A549 (cell line): Measurements from ENCODE around the gene ELMO3. TPM values are rescaled to one million over a fixed set of nuclear protein-coding genes. Genes with fewer than 3 reads are reported as not detected.

Source experiments
- ATAC-seq, 2 experiments: fragments of 200-7000 bp in 1 of 2; fragments of >200 bp in 1 of 2; cut with Nextera tagmentation in 1 of 2; cut with Tn5 transposase in 1 of 2; 3 replicates each; pipeline versions ENCODE4 v1.8.0 to v1.9.1; 2018 to 2020; ENCODE audit warnings: mild to moderate bottlenecking in 1 of 2, moderate library complexity in 1 of 2
- CTCF ChIA-PET: fragments of 300-600 bp; sonication (Branson Sonifier 250); formaldehyde crosslinking; extraction: SDS; loops from one replicate; lab custom pipeline; 2021; ENCODE audit warnings: antibody characterized with exemption, inconsistent platforms; lab: Yijun Ruan, JAX
- POLR2A ChIA-PET: fragments of 350-600 bp; formaldehyde crosslinking; extraction: SDS; loops from one replicate; lab custom pipeline; 2021; ENCODE audit warnings: antibody characterized with exemption, inconsistent platforms; lab: Yijun Ruan, JAX
- DNase-seq, 2 experiments: peaks; one replicate each; pipeline versions ENCODE4 v3.0.0 to v3.0.0-alpha.2; 2011 to 2016; ENCODE audit warnings: low read depth in 1 of 2, low spot score in 1 of 2
- FAIRE-seq: peaks from 2 replicates; lab custom pipeline; 2011; peaks lifted over from hg19 to GRCh38; lab: Jason Lieb, UNC
- H3K27ac ChIP-seq, 2 experiments: fragments of >200 bp; sonication (Bioruptor Twin); formaldehyde crosslinking; 3 replicates each; pipeline ENCODE4 v1.5.1; 2016 to 2017
- H3K4me1 ChIP-seq: fragments of >200 bp; sonication (Bioruptor Twin); formaldehyde crosslinking; 3 replicates; pipeline ENCODE4 v1.6.1; 2016
- H3K4me2 ChIP-seq: fragments of >200 bp; sonication (Bioruptor Twin); formaldehyde crosslinking; 3 replicates; pipeline ENCODE4 v1.6.1; 2016
- H3K4me3 ChIP-seq: fragments of >200 bp; sonication (Bioruptor Twin); formaldehyde crosslinking; 3 replicates; pipeline ENCODE4 v1.5.1; 2016
- H3K9me3 ChIP-seq: fragments of >200 bp; sonication (Bioruptor Twin); formaldehyde crosslinking; 3 replicates; pipeline ENCODE4 v1.6.1; 2016
- CBX2 ChIP-seq: fragments of 200-600 bp; sonication (generic); IDR thresholded peaks from 2 replicates; pipeline ENCODE4 v1.6.1; 2016; ENCODE audit warnings: low read depth, mild to moderate bottlenecking, borderline replicate concordance
- CBX8 ChIP-seq: fragments of 200-600 bp; sonication (generic); IDR thresholded peaks from 2 replicates; pipeline ENCODE4 v1.6.1; 2016
- CEBPB ChIP-seq, 2 experiments: fragments of >200 bp in 1 of 2; sonication (Bioruptor Twin) in 1 of 2; formaldehyde crosslinking in 1 of 2; IDR thresholded peaks; 2 replicates each; pipeline ENCODE4 v1.6.1; 2012 to 2016
- CHD2 ChIP-seq: fragments of 150-350 bp; IDR thresholded peaks from 2 replicates; pipeline ENCODE4 v1.6.1; 2014; ENCODE audit warnings: low read length; ENCODE audit not compliant: partially characterized antibody
- CHD4 ChIP-seq: fragments of 200-600 bp; sonication (generic); IDR thresholded peaks from 2 replicates; pipeline ENCODE4 v1.6.1; 2016; ENCODE audit warnings: antibody characterized with exemption, mild to moderate bottlenecking, borderline replicate concordance
- E2F6 ChIP-seq: IDR thresholded peaks from 2 replicates; pipeline ENCODE4 v1.6.1; 2012; ENCODE audit warnings: low read depth, borderline replicate concordance
- EHF ChIP-seq: fragments of 250-450 bp; sonication (Bioruptor Pico); IDR thresholded peaks from 2 replicates; pipeline ENCODE4 v1.5.0; 2020; ENCODE audit warnings: mild to moderate bottlenecking
- ESRRA ChIP-seq: fragments of 150-350 bp; IDR thresholded peaks from 2 replicates; pipeline ENCODE4 v1.6.1; 2014; ENCODE audit warnings: mild to moderate bottlenecking, low read length, borderline replicate concordance
- FOSB ChIP-seq: fragments of 250-450 bp; sonication (Bioruptor Pico); IDR thresholded peaks from 2 replicates; pipeline ENCODE4 v1.5.0; 2020; ENCODE audit warnings: mild to moderate bottlenecking, moderate library complexity
- GATA3 ChIP-seq: IDR thresholded peaks from 2 replicates; pipeline ENCODE4 v1.6.1; 2012; ENCODE audit warnings: borderline replicate concordance
- HDAC2 ChIP-seq: fragments of 200-600 bp; sonication (generic); IDR thresholded peaks from 2 replicates; pipeline ENCODE4 v1.6.1; 2016
- HMGXB4 ChIP-seq: fragments of 250-450 bp; sonication (Bioruptor Pico); IDR thresholded peaks from 2 replicates; pipeline ENCODE4 v1.5.0; 2021; ENCODE audit warnings: mild to moderate bottlenecking, moderate library complexity, borderline replicate concordance
- HOXA7 ChIP-seq: fragments of 250-450 bp; sonication (Bioruptor Pico); IDR thresholded peaks from 2 replicates; pipeline ENCODE4 v1.5.0; 2020; ENCODE audit warnings: mild to moderate bottlenecking, moderate library complexity
- HOXB13 ChIP-seq: fragments of 250-450 bp; sonication (Bioruptor Pico); IDR thresholded peaks from 2 replicates; pipeline ENCODE4 v1.5.0; 2020; ENCODE audit warnings: low read depth, mild to moderate bottlenecking, moderate library complexity
- HOXB5 ChIP-seq: fragments of 250-450 bp; sonication (Bioruptor Pico); IDR thresholded peaks from 2 replicates; pipeline ENCODE4 v1.5.0; 2020; ENCODE audit warnings: mild to moderate bottlenecking, moderate library complexity
- JUN ChIP-seq, 2 experiments: fragments of >200 bp; sonication (Bioruptor Twin); formaldehyde crosslinking; IDR thresholded peaks; 2 replicates in 1 of 2; 3 replicates in 1 of 2; pipeline ENCODE4 v1.6.1; 2016 to 2017
- KDM1A ChIP-seq: fragments of 200-600 bp; sonication (generic); IDR thresholded peaks from 2 replicates; pipeline ENCODE4 v1.6.1; 2016; ENCODE audit warnings: low read depth, mild to moderate bottlenecking
- KDM5A ChIP-seq: fragments of 200-600 bp; sonication (generic); IDR thresholded peaks from 2 replicates; pipeline ENCODE4 v1.6.1; 2016; ENCODE audit warnings: antibody characterized with exemption, mild to moderate bottlenecking
- MAX ChIP-seq: IDR thresholded peaks from 2 replicates; pipeline ENCODE4 v1.6.1; 2012
- MAZ ChIP-seq: fragments of 150-350 bp; IDR thresholded peaks from 2 replicates; pipeline ENCODE4 v1.6.1; 2014; ENCODE audit warnings: antibody characterized with exemption, low read depth, low read length, borderline replicate concordance
- MYC ChIP-seq: IDR thresholded peaks from 2 replicates; pipeline ENCODE4 v1.6.1; 2012; ENCODE audit warnings: mild to moderate bottlenecking, inconsistent platforms, low read length, improper control_type of control experiment, borderline replicate concordance
- NFE2L2 ChIP-seq: fragments of 150-350 bp; conservative IDR thresholded peaks from 2 replicates; pipeline ENCODE4 v1.6.1; 2014; ENCODE audit warnings: low read length
- NPAS2 ChIP-seq: fragments of 250-450 bp; sonication (Bioruptor Pico); IDR thresholded peaks from 2 replicates; pipeline ENCODE4 v1.8.0; 2022; ENCODE audit warnings: mild to moderate bottlenecking, moderate library complexity, borderline replicate concordance
- PHF8 ChIP-seq: fragments of 200-600 bp; sonication (generic); IDR thresholded peaks from 2 replicates; pipeline ENCODE4 v1.6.1; 2016; ENCODE audit warnings: low read depth, mild to moderate bottlenecking, antibody characterized with exemption, moderate library complexity, borderline replicate concordance
- POLR2AphosphoS2 ChIP-seq: conservative IDR thresholded peaks from 2 replicates; pipeline ENCODE4 v1.6.1; 2012; ENCODE audit warnings: low read length, improper control_type of control experiment, inconsistent platforms
- RAD21 ChIP-seq, 2 experiments: fragments of >200 bp in 1 of 2; sonication (Bioruptor Twin) in 1 of 2; formaldehyde crosslinking in 1 of 2; IDR thresholded peaks in 1 of 2; conservative IDR thresholded peaks in 1 of 2; 2 replicates in 1 of 2; 3 replicates in 1 of 2; pipeline ENCODE4 v1.6.1; 2012 to 2018; ENCODE audit warnings: inconsistent platforms in 1 of 2
- RARB ChIP-seq: fragments of 250-450 bp; sonication (Bioruptor Pico); IDR thresholded peaks from 2 replicates; pipeline ENCODE4 v1.8.0; 2021; ENCODE audit warnings: mild to moderate bottlenecking, moderate library complexity
- RFX5 ChIP-seq: fragments of 450-650 bp; IDR thresholded peaks from 2 replicates; pipeline ENCODE4 v1.7.1; 2014; ENCODE audit warnings: antibody characterized with exemption, mild to moderate bottlenecking, moderate library complexity
- SMC3 ChIP-seq: fragments of >200 bp; sonication (Bioruptor Twin); formaldehyde crosslinking; IDR thresholded peaks from 3 replicates; pipeline ENCODE4 v1.6.1; 2018; ENCODE audit warnings: inconsistent platforms
- SREBF2 ChIP-seq: fragments of 450-650 bp; IDR thresholded peaks from 2 replicates; pipeline ENCODE4 v1.6.1; 2014; ENCODE audit warnings: mild to moderate bottlenecking, moderate library complexity
- USF2 ChIP-seq: fragments of 450-650 bp; IDR thresholded peaks from 2 replicates; pipeline ENCODE4 v1.6.1; 2014; ENCODE audit warnings: antibody characterized with exemption
- ZC3H11A ChIP-seq: fragments of 450-650 bp; IDR thresholded peaks from 2 replicates; pipeline ENCODE4 v1.6.1; 2014; ENCODE audit warnings: antibody characterized with exemption, mild to moderate bottlenecking
- ZFP36 ChIP-seq: fragments of 450-650 bp; IDR thresholded peaks from 2 replicates; pipeline ENCODE4 v1.6.1; 2014; ENCODE audit warnings: borderline replicate concordance; ENCODE audit not compliant: partially characterized antibody
- WGBS: methylation state at CpG from one replicate; pipeline ENCODE4 v1.1.6; 2017; ENCODE audit errors: missing lambda C conversion rate; 5-methylcytosine and 5-hydroxymethylcytosine counted together
- polyA plus RNA-seq, 4 experiments: library from polyadenylated mRNA; depleted of rRNA in 3 of 4; stranded (reverse); fragments of >200 nt; fragmentation: RNase III in 1 of 4; extraction: RNeasy Plus Mini Kit Qiagen cat#74134 plus additional on column Dnase treatment in 1 of 4; gene quantifications; 2 replicates in 3 of 4; 3 replicates in 1 of 4; pipeline ENCODE4 v1.2.3, GENCODE V29; 2011 to 2017

Gene ELMO3
- polyA plus RNA-seq, 2 of the 4 experiments (the other 2 are of a cell fraction) = 0.62 to 1.4 TPM

- TF ChIP-seq E2F6 (peak; percentile 31; the same call in 1 of the 2 replicates), USF2 (no peak), CBX8 (no peak), RFX5 (peak; percentile 54; the same call in 1 of the 2 replicates), MYC (no peak), HOXA7 (CRISPR knock-in tag) (no peak), SREBF2 (no peak), RAD21 (conservative IDR thresholded peaks at IDR 0.05 in 1 of 2, IDR thresholded peaks at IDR 0.05 in 1 of 2) (no peak), MAX (peak; percentile 49), CHD2 (peak; percentile 9), CBX2 (no peak), RARB (no peak), NFE2L2 (no peak), KDM1A (no peak), ZFP36 (no peak), CHD4 (no peak), HDAC2 (no peak), FOSB (CRISPR knock-in tag) (no peak), ZC3H11A (no peak), HMGXB4 (no peak), JUN (IDR thresholded peaks at IDR 0.05) (peak; percentile 39 to 64; a peak in 3 of 5 replicates), EHF (CRISPR knock-in tag) (no peak), ESRRA (no peak)
Observed at GRCh38 chr16:67183627-67184452, 15.1 kb upstream of the ELMO3 start, which contains the start of gene MATCAP1 (continued).

GRCh38 chr16:67184453-67184994 lies 14.4 kb upstream of the ELMO3 start:
- Histone ChIP-seq H3K4me3 (peak overlapping the region; percentile 66), H3K4me2 (peak overlapping the region; percentile 89), H3K4me1 (peaks cover 33% of the 10 kb centered on the region), H3K9me3 (no peaks in the 10 kb centered on the region), H3K27ac (peak overlapping the region; percentile 93 to 97)
- FAIRE-seq (no peak), DNase-seq (peak in 1 of 2 experiments; percentile 40), ATAC-seq (peak; percentile 37 to 47)
- ChIA-PET CTCF (interaction anchor here (0.5 to 10.7 kb wide), 56 partner anchors 10 to 293 kb away, joined by 3 to 162 read pairs (median 5); partner anchors contain the start of genes B3GNT9, CES3, FBXL8 and NOL3), POLR2A (interaction anchor here (1.5 to 1.6 kb wide), 3 partner anchors 10 to 167 kb away, joined by 3 to 4 read pairs (median 3); partner anchors contain the start of gene TMEM208)
- WGBS = 41% methylated on average over 46 of the region's 59 CpGs
- TF ChIP-seq HOXB5 (no peak), POLR2AphosphoS2 (no peak), MAZ (no peak), CEBPB (IDR thresholded peaks at IDR 0.05) (no peak), MYC (no peak), KDM5A (no peak), SREBF2 (no peak), HMGXB4 (no peak), SMC3 (no peak), NPAS2 (CRISPR knock-in tag) (no peak), MAX (no peak), HOXB13 (CRISPR knock-in tag) (no peak), GATA3 (no peak), ZFP36 (no peak), PHF8 (no peak)
